ENCODE measurements around the gene MRFAP1L1. TPM values are rescaled to one million over a fixed set of nuclear protein-coding genes. Genes with fewer than 3 reads are reported as not detected.
A peak's percentile ranks its signal among the peaks of the same experiment; 100 is the strongest.

Gene MRFAP1L1
- total and polyA plus RNA-seq, 9 of the 15 experiments (the other 6 are each of a cell fraction or from before 2014, with no cell fraction given), result 37.6 to 111 (median 83.8) TPM

GRCh38 chr4:6689506-6689960 lies 20.1 kb downstream of the MRFAP1L1 start (continued):
- TF ChIP-seq REST (IDR thresholded peaks at IDR 0.05; ENCODE audit: borderline replicate concordance) (no peak), REST (CRISPR knock-in tag; IDR thresholded peaks at IDR 0.05; ENCODE audit: low read depth) (0 out of 2 replicates have a peak, but pooled peaks have one; percentile 31), HMGXB4 (CRISPR knock-in tag; IDR thresholded peaks at IDR 0.05) (no peak), ZC3H11A (IDR thresholded peaks at IDR 0.05; ENCODE audit: low read depth, low read length) (no peak), ZNF583 (CRISPR knock-in tag; IDR thresholded peaks at IDR 0.05) (peak; percentile 13; the same call in 1 of the 2 replicates), DMBX1 (CRISPR knock-in tag; IDR thresholded peaks at IDR 0.05; ENCODE audit: borderline replicate concordance) (peak; percentile 42; the same call in 1 of the 2 replicates), ZBTB26 (CRISPR knock-in tag; IDR thresholded peaks at IDR 0.05) (no peak), BDP1 (IDR thresholded peaks at IDR 0.05; ENCODE audit: insufficient read depth, insufficient read length) (no peak), ZNF347 (CRISPR knock-in tag; IDR thresholded peaks at IDR 0.05; ENCODE audit: low read depth) (no peak), BRF2 (IDR thresholded peaks at IDR 0.05; ENCODE audit: borderline replicate concordance, insufficient read depth, insufficient read length) (no peak), ZNF217 (CRISPR knock-in tag; IDR thresholded peaks at IDR 0.05) (no peak), ETS1 (conservative IDR thresholded peaks at IDR 0.05; ENCODE audit: control insufficient read depth, low read depth, low read length) (no peak), ARNT (IDR thresholded peaks at IDR 0.05) (no peak), ZNF24 (IDR thresholded peaks at IDR 0.05) (no peak), ZNF354B (CRISPR knock-in tag; IDR thresholded peaks at IDR 0.05) (no peak)
